ENCODE measurements around the gene ADAMTS9. TPM values are rescaled to one million over a fixed set of nuclear protein-coding genes. Genes with fewer than 3 reads are reported as not detected.

Gene ADAMTS9
- total RNA-seq, 1 experiment from 2014 or later = 0.46 TPM

DNA sequence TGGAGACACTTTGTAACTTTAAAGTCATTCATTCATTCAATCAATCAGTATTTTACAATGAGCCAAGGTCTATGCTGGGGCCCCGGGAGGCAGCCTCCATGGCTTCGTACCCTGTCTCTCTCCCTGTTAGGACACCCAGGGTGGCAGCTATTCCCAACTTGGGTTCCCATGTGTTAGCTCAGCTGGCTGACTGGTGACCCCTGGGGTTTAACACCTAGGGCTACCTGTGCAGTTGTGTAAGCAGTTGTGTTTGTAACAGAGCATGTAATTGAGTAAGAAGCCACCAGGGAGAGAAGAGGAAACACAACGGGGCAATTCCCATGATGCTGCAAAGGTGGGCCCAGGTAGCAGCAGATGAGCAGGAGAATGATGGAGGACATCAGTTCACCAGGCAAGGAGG lies 132.4 kb downstream of the ADAMTS9 start:
- Histone ChIP-seq H3K18ac (ENCODE audit: insufficient read length, low read depth, low read length) (no peak overlapping the region), H4K20me1 (ENCODE audit: control insufficient read depth, insufficient read depth, insufficient read length) (no peaks in the 10 kb centered on the region), H3T11ph (ENCODE audit: low read length) (no peak overlapping the region), H2BK5ac (ENCODE audit: insufficient read length, low read length) (no peak overlapping the region), H3K14ac (ENCODE audit: insufficient read depth, low read length) (no peak overlapping the region), H3K4me1 (ENCODE audit: insufficient read depth, low read length) (no peaks in the 10 kb centered on the region), H3K4ac (ENCODE audit: low read depth, low read length) (no peak overlapping the region), H3K27me3 (ENCODE audit: insufficient read depth, low read length) (no peaks in the 10 kb centered on the region), H2BK20ac (ENCODE audit: low read depth, low read length, poor library complexity, severe bottlenecking) (no peak overlapping the region), H3K4me2 (ENCODE audit: insufficient read depth, insufficient read length, low read length) (no peak overlapping the region), H2BK15ac (ENCODE audit: low read depth, low read length) (no peak overlapping the region), H2BK12ac (ENCODE audit: insufficient read length, low read depth, low read length) (no peak overlapping the region), H3K56ac (ENCODE audit: insufficient read length, low read depth, low read length) (no peak overlapping the region), H3K9ac (ENCODE audit: extremely low read depth, insufficient read length, low read length) (no peak overlapping the region), H3K79me1 (ENCODE audit: insufficient read depth, low read depth, low read length, poor library complexity, severe bottlenecking) (no peaks in the 10 kb centered on the region), H4K5ac (ENCODE audit: insufficient read length, low read depth, low read length) (no peak overlapping the region), H2AK5ac (ENCODE audit: insufficient read length, low read length) (no peak overlapping the region), H3K27ac (ENCODE audit: insufficient read length, low read depth, low read length) (no peak overlapping the region), H3K23me2 (ENCODE audit: insufficient read length, low read depth, low read length, poor library complexity, severe bottlenecking) (no peaks in the 10 kb centered on the region), H4K8ac (replicated peaks; ENCODE audit: insufficient read length, low read depth, low read length) (no peak overlapping the region), H4K91ac (ENCODE audit: insufficient read length, low read depth, low read length) (no peak overlapping the region), H3K9me3 (ENCODE audit: control insufficient read depth, low read depth, low read length) (no peaks in the 10 kb centered on the region), H3K79me2 (ENCODE audit: insufficient read depth, low read length) (no peaks in the 10 kb centered on the region), H3K23ac (ENCODE audit: insufficient read length, low read depth, low read length) (no peak overlapping the region), H2AFZ (ENCODE audit: low read length) (no peak overlapping the region), H2BK120ac (ENCODE audit: low read depth, low read length, poor library complexity, severe bottlenecking) (no peak overlapping the region)
- no peak for DNase-seq
- WGBS (ENCODE audit: extremely low coverage, insufficient read length, low lambda C conversion rate) = no CpG with 5 or more reads among the region's 3 CpGs
- TF ChIP-seq, protein P1, sequence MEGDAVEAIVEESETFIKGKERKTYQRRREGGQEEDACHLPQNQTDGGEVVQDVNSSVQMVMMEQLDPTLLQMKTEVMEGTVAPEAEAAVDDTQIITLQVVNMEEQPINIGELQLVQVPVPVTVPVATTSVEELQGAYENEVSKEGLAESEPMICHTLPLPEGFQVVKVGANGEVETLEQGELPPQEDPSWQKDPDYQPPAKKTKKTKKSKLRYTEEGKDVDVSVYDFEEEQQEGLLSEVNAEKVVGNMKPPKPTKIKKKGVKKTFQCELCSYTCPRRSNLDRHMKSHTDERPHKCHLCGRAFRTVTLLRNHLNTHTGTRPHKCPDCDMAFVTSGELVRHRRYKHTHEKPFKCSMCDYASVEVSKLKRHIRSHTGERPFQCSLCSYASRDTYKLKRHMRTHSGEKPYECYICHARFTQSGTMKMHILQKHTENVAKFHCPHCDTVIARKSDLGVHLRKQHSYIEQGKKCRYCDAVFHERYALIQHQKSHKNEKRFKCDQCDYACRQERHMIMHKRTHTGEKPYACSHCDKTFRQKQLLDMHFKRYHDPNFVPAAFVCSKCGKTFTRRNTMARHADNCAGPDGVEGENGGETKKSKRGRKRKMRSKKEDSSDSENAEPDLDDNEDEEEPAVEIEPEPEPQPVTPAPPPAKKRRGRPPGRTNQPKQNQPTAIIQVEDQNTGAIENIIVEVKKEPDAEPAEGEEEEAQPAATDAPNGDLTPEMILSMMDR (conservative IDR thresholded peaks at IDR 0.05) = no peak
- peaks cover 2 to 7% of the 10 kb centered on the region in 2 experiments; a peak in 2 of 4 replicates for H3K4me1 Mint-ChIP-seq
- no peak overlapping the region for H3K4me3 Mint-ChIP-seq
- H3K27ac Mint-ChIP-seq = peak overlapping the region in 1 of 3 experiments; percentile 1; a peak in 2 of 7 replicates
- H3K9me3 Mint-ChIP-seq = no peaks in the 10 kb centered on the region
- no peaks in the 10 kb centered on the region for H3K36me3 Mint-ChIP-seq (ENCODE audit: insufficient read depth in 1 of 3, low read depth in 3 of 3)
- H3K27me3 Mint-ChIP-seq (ENCODE audit: low read depth) = no peaks in the 10 kb centered on the region
